Neural cell (in vitro differentiated cells): ENCODE results near the gene DENND4A. TPM values are rescaled to one million over a fixed set of nuclear protein-coding genes. Genes with fewer than 3 reads are reported as not detected.

Experiments
- H2AFZ ChIP-seq: fragments of 200-600, 300-800 bp; sonication (generic), shearing (Covaris generic); 2 replicates; pipeline ENCODE4 v1.6.0; 2014; ENCODE audit warnings: low read depth, mild to moderate bottlenecking, antibody characterized with exemption, low read length, moderate library complexity
- H3F3A ChIP-seq: fragments of 200-600 bp; shearing (Covaris generic); 2 replicates; pipeline ENCODE4 v1.6.1; 2016; ENCODE audit warnings: mild to moderate bottlenecking, moderate library complexity, mixed read lengths, antibody characterized with exemption, low read length; ENCODE audit not compliant: insufficient read depth, poor library complexity, severe bottlenecking
- H3K27ac ChIP-seq: fragments of 200-600, 300-800 bp; sonication (generic), shearing (Covaris generic); 2 replicates; pipeline ENCODE4 v1.5.1; 2014; ENCODE audit warnings: mild to moderate bottlenecking, low read length, moderate library complexity
- H3K27me3 ChIP-seq: fragments of 300-800, 200-600 bp; sonication (generic), shearing (Covaris generic); 2 replicates; pipeline ENCODE4 v1.6.0; 2014; ENCODE audit warnings: mild to moderate bottlenecking, low read depth, low read length, moderate library complexity; ENCODE audit not compliant: insufficient read depth
- H3K36me3 ChIP-seq: fragments of 300-800, 200-600 bp; sonication (generic), shearing (Covaris generic); 2 replicates; pipeline ENCODE4 v1.5.1; 2014; ENCODE audit warnings: mild to moderate bottlenecking, antibody characterized with exemption, low read length, moderate library complexity; ENCODE audit not compliant: insufficient read depth
- H3K4me2 ChIP-seq: fragments of 300-800, 200-600 bp; sonication (generic), shearing (Covaris generic); 2 replicates; pipeline ENCODE4 v1.6.0; 2014; ENCODE audit warnings: mild to moderate bottlenecking, low read length
- H3K4me3 ChIP-seq: fragments of 300-800, 200-600 bp; sonication (generic), shearing (Covaris generic); 2 replicates; pipeline ENCODE4 v1.5.1; 2014; ENCODE audit warnings: mild to moderate bottlenecking, low read length, moderate library complexity
- H3K79me2 ChIP-seq: fragments of 200-600 bp; shearing (Covaris generic); replicated peaks from 2 replicates; pipeline ENCODE4 v1.6.0; 2014; ENCODE audit warnings: mild to moderate bottlenecking, low read length, moderate library complexity; ENCODE audit not compliant: insufficient read depth
- H3K9ac ChIP-seq: fragments of 300-800, 200-600 bp; sonication (generic), shearing (Covaris generic); 2 replicates; pipeline ENCODE4 v1.6.1; 2016; ENCODE audit warnings: mild to moderate bottlenecking, low read length, mixed read lengths
- H3K9me2 ChIP-seq: fragments of 200-600 bp; shearing (Covaris generic); 2 replicates; pipeline ENCODE4 v1.6.1; 2016; ENCODE audit warnings: mild to moderate bottlenecking, low read length, mixed read lengths; ENCODE audit not compliant: insufficient read depth
- H3K9me3 ChIP-seq: fragments of 200-600, 300-800 bp; sonication (generic), shearing (Covaris generic); 2 replicates; pipeline ENCODE4 v1.6.1; 2016; ENCODE audit warnings: mild to moderate bottlenecking, mixed run types, low read length, moderate library complexity, mixed read lengths
- H4K20me1 ChIP-seq: fragments of 200-600 bp; shearing (Covaris generic); 2 replicates; pipeline ENCODE4 v1.6.1; 2016; ENCODE audit warnings: mild to moderate bottlenecking, mixed run types; ENCODE audit not compliant: insufficient read depth
- EP300 ChIP-seq: fragments of 450-650 bp; conservative IDR thresholded peaks from 2 replicates; pipeline ENCODE4 v1.6.1; 2014; ENCODE audit warnings: antibody characterized with exemption, mild to moderate bottlenecking, moderate library complexity; ENCODE audit not compliant: poor library complexity, severe bottlenecking
- EZH2 ChIP-seq: fragments of 200-600, 300-800 bp; shearing (Covaris generic), sonication (generic); IDR thresholded peaks from 2 replicates; pipeline ENCODE4 v1.6.1; 2014; ENCODE audit warnings: antibody characterized with exemption, low read length, borderline replicate concordance, mild to moderate bottlenecking; ENCODE audit not compliant: insufficient read depth, poor library complexity, severe bottlenecking
- MXI1 ChIP-seq: fragments of 450-650 bp; conservative IDR thresholded peaks from 2 replicates; pipeline ENCODE4 v1.6.1; 2014; ENCODE audit warnings: antibody characterized with exemption, mild to moderate bottlenecking; ENCODE audit not compliant: poor library complexity, severe bottlenecking
- POLR2AphosphoS5 ChIP-seq: IDR thresholded peaks from 2 replicates; pipeline ENCODE4 v1.6.1; 2012
- RAD21 ChIP-seq: fragments of 450-650 bp; conservative IDR thresholded peaks from 2 replicates; pipeline ENCODE4 v1.6.1; 2014; ENCODE audit warnings: antibody characterized with exemption, mild to moderate bottlenecking, moderate library complexity
- REST ChIP-seq: IDR thresholded peaks from 2 replicates; pipeline ENCODE4 v1.6.1; 2012; ENCODE audit warnings: borderline replicate concordance
- SMC3 ChIP-seq: fragments of 450-650 bp; conservative IDR thresholded peaks from 2 replicates; pipeline ENCODE4 v1.6.1; 2014; ENCODE audit warnings: antibody characterized with exemption, mild to moderate bottlenecking, moderate library complexity; ENCODE audit not compliant: poor library complexity
- TAF1 ChIP-seq: IDR thresholded peaks from 2 replicates; pipeline ENCODE4 v1.6.1; 2012; ENCODE audit warnings: low read depth
- polyA plus RNA-seq: library from polyadenylated mRNA; depleted of rRNA; stranded (reverse); fragments of >200 nt; gene quantifications from 2 replicates; pipeline ENCODE4 v1.2.3, GENCODE V29; 2014
- TF ChIP-seq, protein P1 (sequence below): fragments of 450-650 bp; IDR thresholded peaks from 2 replicates; pipeline ENCODE4 v1.5.1; 2014; ENCODE audit warnings: antibody characterized with exemption, mild to moderate bottlenecking, moderate library complexity; ENCODE audit not compliant: poor library complexity, severe bottlenecking

Gene DENND4A
- polyA plus RNA-seq, 1 donor from 2014 or later: 7.5 TPM

DNA sequence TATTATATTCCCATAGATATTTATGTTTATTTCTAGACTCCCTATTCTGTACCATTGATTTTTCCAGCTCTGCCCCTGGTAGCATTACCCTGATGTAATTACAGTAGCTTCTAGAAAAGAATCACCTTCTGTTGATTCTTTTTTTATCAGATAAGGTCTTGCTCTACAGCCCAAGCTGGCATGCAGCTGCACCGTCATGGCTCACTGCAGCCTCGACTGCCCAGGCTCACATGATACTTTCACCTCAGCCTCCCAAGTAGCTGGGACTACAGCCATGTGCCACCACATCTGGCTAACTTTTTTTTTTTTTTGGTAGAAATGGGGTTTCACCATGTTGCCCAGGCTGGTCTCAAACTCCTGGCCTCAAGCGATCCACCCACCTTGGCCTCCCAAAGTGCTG, 128.6 kb downstream of the DENND4A start:
- H3K36me3 ChIP-seq: peaks cover 5% of the 10 kb centered on the region
- H3K27me3 ChIP-seq: no peaks in the 10 kb centered on the region
- no peak overlapping the region for H3K27ac ChIP-seq
- no peak overlapping the region for H3K4me3 ChIP-seq
- no peaks in the 10 kb centered on the region for H3K9me2 ChIP-seq
- no peaks in the 10 kb centered on the region for H3K9me3 ChIP-seq
- no peak overlapping the region for H3K9ac ChIP-seq
- no peaks in the 10 kb centered on the region for H3K79me2 ChIP-seq
- no peak for TF ChIP-seq MXI1
- TF ChIP-seq SMC3: no peak
- no peak for TF ChIP-seq REST
- TF ChIP-seq EZH2: no peak
- no peak for TF ChIP-seq TAF1
- no peak for TF ChIP-seq POLR2AphosphoS5
- no peak overlapping the region for H3K4me2 ChIP-seq
- H2AFZ ChIP-seq: no peak overlapping the region
- no peaks in the 10 kb centered on the region for H3F3A ChIP-seq
- no peaks in the 10 kb centered on the region for H4K20me1 ChIP-seq

- Histone ChIP-seq H4K20me1 (no peaks in the 10 kb centered on the region), H3F3A (no peaks in the 10 kb centered on the region), H3K36me3 (peaks cover 5% of the 10 kb centered on the region), H3K27ac (no peak overlapping the region), H3K9me2 (no peaks in the 10 kb centered on the region), H3K79me2 (no peaks in the 10 kb centered on the region), H2AFZ (no peak overlapping the region), H3K9me3 (no peaks in the 10 kb centered on the region), H3K4me2 (no peak overlapping the region), H3K27me3 (no peaks in the 10 kb centered on the region), H3K4me3 (no peak overlapping the region), H3K9ac (no peak overlapping the region)
- TF ChIP-seq, protein P1, sequence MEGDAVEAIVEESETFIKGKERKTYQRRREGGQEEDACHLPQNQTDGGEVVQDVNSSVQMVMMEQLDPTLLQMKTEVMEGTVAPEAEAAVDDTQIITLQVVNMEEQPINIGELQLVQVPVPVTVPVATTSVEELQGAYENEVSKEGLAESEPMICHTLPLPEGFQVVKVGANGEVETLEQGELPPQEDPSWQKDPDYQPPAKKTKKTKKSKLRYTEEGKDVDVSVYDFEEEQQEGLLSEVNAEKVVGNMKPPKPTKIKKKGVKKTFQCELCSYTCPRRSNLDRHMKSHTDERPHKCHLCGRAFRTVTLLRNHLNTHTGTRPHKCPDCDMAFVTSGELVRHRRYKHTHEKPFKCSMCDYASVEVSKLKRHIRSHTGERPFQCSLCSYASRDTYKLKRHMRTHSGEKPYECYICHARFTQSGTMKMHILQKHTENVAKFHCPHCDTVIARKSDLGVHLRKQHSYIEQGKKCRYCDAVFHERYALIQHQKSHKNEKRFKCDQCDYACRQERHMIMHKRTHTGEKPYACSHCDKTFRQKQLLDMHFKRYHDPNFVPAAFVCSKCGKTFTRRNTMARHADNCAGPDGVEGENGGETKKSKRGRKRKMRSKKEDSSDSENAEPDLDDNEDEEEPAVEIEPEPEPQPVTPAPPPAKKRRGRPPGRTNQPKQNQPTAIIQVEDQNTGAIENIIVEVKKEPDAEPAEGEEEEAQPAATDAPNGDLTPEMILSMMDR: no peak
- TF ChIP-seq POLR2AphosphoS5 (no peak), REST (no peak), EP300 (no peak), SMC3 (no peak), RAD21 (no peak), MXI1 (no peak), EZH2 (no peak), TAF1 (no peak)
Observed at GRCh38 chr15:65660927-65661326, 131.2 kb downstream of the DENND4A start.
